ENCODE measurements around the gene SMC6.

DNA sequence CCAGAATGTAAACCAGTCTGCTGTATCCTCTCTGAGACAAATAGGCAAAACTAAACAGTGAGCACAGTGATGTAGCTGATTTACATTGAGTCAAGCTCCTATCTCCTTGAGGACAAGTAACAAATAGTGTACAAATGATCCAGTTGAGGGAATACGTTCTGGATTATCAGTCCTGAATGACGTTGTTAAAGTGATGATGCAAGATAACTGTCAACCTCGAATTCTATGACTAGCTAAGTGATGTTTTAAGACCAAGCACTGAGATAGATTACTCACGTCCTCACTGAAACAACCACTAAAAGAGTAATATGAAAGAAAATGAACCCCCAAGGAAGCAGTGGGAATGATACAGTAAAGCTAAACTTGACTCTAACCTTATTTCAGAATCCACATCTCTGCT is 46.8 kb downstream of the SMC6 start:
- TF ChIP-seq, protein P1, sequence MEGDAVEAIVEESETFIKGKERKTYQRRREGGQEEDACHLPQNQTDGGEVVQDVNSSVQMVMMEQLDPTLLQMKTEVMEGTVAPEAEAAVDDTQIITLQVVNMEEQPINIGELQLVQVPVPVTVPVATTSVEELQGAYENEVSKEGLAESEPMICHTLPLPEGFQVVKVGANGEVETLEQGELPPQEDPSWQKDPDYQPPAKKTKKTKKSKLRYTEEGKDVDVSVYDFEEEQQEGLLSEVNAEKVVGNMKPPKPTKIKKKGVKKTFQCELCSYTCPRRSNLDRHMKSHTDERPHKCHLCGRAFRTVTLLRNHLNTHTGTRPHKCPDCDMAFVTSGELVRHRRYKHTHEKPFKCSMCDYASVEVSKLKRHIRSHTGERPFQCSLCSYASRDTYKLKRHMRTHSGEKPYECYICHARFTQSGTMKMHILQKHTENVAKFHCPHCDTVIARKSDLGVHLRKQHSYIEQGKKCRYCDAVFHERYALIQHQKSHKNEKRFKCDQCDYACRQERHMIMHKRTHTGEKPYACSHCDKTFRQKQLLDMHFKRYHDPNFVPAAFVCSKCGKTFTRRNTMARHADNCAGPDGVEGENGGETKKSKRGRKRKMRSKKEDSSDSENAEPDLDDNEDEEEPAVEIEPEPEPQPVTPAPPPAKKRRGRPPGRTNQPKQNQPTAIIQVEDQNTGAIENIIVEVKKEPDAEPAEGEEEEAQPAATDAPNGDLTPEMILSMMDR (IDR thresholded peaks at IDR 0.05), result no peak
- no peak for TF ChIP-seq POLR2A (IDR thresholded peaks at IDR 0.05)
